Measurements from ENCODE around the gene KRTAP10-1.
"Not testable (repeated sequence)": the region's sequence is repeated elsewhere in the genome, so short reads cannot be mapped to it uniquely, and the experiment has no call there.

Gene KRTAP10-1

DNA sequence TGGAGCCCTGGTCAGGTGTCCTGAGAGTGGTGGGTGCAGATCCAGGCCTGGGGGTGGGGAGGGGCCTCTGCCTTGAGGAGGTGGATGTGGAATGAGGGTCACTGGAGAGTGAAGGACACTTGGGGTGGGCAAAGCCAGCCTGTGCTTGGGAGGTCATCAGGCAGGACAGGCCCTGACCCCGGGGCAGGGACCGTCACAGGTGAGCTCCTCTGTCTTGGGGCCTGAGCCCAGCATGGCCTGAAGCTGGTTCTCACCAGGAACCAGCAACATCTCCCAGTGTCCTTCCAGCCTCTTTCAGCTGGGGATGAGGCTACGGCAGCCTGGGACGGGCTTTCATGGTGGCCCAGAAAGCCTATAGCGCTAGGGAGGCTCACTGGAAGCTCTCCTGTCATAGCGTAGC, 12.1 kb upstream of the KRTAP10-1 start:
- peak in 5 of 42 donors; percentile 2 to 17 (median 11) for DNase-seq

DNA sequence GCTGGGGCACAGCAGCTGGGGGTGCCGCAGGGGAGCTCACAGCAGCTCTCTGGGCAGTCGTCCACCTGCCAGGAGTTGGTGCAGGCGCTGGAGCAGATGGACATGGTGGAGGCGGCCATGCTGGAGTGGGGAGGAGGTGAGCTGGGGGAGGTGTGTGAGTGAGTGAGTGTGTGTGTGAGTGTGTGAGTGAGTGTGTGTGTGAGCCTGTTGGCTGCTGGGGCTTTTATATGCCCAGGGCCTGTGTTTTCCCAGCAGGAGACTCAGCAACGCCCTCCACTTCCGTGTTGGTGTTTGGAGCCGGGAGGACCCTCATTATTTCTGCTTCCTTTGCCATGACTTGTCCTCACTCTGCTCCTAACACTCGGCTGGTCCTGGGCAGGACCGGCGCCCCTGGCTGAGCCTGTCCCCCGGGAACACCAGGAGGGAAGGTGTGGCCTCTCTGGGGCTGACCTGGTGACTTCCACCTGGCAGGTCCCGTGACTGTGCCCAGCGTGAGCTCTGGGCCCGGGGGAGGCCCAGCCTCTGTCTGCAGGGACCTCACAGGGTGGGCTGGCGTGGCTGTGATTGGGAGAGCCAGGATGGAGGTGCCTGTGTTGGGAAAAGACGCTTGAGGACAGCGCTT, 11.5 kb upstream of the KRTAP10-1 start, which contains the start of gene KRTAP10-2:
Gene KRTAP10-2 (minus strand): TSS at position 166 of the 622 bp plus-strand sequence. CDS start 47 bp downstream, at position 119.
- intact Hi-C loops (cut with DNase I): no loop called here
- DNase-seq: peak in 10 of 42 donors; percentile 2 to 21 (median 6)

More for the DNA sequence above, 12.1 kb upstream of the KRTAP10-1 start:
- intact Hi-C loops (cut with DNase I): no loop called here

DNA sequence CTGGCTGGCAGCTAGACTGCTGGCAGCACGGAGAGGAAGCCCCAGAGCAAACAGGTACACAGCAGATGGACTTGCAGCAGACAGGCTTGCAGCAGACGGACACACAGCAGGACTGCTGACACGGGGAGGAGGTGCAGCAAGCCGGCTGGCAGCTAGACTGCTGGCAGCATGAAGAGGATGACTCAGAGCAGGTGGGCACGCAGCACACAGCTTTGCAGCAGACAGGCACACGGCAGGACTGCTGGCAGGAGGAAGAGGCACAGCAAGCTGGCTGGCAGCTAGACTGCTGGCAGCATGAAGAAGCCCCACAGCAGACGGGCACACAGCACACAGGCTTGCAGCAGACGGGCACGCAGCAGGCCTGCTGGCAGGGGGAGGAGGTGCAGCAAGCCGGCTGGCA, 10.8 kb upstream of the KRTAP10-1 start:
- peak in 5 of 42 donors; percentile 1 to 23 (median 11) for DNase-seq
- intact Hi-C loops (cut with DNase I): no loop called here

DNA sequence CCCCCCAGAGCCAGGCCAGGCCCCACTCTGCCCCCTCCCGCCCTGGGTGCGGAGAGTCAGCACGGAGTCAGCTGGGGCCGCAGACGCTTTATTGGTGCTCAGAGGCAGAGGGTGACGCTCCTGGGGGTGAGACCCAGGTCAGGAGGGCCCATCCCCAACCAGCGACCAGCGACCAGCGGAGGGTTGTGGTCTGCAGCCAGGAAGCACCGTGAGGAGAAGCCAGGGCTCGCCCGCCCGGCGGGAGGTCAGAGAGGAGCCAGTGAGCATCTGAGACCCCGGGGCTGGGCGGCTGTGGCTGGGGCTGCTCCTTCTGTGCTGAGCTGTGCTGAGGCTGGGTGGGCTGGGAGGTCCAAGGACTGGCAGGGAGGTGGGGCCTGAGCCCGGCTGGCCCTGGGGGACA, 10.3 kb upstream of the KRTAP10-1 start:
- intact Hi-C loops (cut with DNase I): not testable (repeated sequence)
- DNase-seq: peak in 10 of 42 donors; percentile 2 to 24 (median 9)

DNA sequence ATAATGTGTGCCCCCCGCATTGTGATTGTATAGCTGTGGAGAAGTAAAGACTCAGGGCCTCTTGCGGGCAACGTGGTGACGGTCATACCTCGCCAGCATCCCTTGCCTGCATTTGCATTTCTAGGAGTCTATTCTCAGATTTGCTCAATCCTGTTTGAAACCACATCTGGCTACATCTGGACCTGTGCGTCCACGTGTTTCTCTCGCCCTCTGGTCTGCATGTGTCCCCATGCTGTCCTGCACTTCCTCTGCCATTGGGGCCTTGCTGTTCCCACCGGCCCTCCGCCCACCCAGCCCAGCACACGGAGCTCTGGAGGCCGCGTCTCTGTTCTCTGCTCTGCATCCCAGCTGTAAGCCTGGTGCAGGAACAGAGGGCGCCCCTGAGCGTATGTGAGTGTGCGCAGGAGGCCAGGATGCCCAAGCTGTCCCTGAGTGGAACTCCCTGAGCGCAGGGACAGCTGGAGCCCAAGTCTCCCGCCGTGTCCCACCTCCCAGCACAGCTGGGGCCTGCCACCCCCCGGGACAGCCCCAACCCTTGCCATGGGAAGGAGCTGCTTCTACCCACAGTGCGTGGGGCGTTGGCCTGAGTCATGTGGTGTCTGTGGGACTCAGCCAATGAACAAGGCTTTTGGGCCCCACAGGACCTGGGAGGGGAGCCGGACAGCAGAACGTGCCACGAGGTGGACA, 9.7 kb upstream of the KRTAP10-1 start:
- peak in 8 of 42 donors; percentile 7 to 30 (median 12) for DNase-seq

DNA sequence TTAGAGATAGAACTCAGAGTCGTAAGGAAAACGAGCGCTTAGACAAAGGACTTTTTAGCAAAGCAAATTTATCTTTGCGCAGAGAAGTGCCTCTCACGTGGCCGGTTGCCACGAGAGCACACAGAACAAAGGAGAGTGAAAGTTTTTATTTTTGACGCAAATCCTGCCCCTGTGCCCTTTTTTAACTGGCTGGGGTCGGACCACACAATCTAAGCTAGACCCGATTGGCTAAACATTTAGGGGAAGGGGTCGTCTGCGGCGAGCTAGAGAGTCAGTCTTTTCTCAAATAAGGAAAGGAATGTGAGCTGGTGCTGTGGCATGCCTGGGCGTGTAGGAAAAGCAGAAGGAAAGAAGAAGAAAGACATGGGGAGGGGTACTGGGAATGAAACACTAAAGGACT, 8.9 kb upstream of the KRTAP10-1 start:
- intact Hi-C loops (cut with DNase I): no loop called here
- peak in 4 of 42 donors; percentile 6 to 20 (median 12) for DNase-seq

More for the DNA sequence above, 9.7 kb upstream of the KRTAP10-1 start:
- intact Hi-C loops (cut with DNase I): no loop called here

DNA sequence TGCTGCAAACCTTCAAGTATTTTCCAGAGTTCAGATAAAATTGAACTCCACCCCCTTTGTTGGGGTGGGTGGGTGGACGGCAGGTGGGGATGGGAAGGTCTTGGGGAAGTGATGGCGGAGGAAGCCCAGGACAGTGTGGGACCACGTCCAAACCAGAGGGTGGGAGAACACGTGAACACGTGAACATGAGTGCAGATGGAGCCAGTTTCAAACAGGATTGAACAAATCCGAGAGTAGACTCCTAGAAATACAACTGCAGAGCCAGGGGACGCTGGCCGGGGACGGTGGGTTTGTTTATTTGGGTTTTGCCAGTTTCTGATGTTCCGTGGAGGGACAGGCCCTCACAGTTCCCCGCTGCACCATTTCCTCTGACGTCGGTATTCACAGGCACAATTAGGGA, 8.4 kb upstream of the KRTAP10-1 start:
- intact Hi-C loops (cut with DNase I): no loop called here
- DNase-seq: peak in 3 of 42 donors; percentile 1 to 22 (median 4)

DNA sequence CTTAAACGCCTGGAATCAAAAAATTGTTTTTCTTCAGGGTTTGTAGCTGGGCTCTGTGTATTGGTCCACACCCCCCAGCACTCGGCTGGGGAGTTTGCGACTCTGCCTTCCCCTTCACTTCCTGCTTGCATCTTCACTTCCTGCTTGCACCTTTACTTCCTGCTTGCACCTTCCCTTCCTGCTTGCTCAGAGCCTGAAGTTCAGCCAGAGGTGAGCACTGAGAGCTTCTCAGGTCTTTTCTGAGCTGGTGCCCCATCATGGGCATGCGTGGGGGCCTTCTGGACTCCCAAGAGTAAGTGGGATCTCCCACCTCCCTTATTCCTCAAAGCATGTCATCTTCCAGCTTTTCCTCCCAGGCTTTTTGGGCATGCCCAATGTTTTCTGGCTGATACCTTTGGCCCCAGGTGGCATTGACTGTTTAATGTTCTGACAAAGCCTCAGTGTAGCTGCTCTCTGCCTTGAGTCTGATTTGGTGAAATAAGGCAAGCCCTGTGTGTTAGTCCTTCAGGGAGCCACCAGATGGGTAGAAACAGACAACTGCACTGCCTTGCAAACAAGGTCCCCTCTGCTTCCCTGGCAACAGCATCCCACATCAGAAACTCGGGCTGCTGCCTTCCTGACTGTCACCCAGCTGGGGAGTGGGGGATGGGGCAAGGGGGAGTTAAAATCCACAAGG, 7.8 kb upstream of the KRTAP10-1 start:
- peak in 5 of 42 donors; percentile 1 to 21 (median 5) for DNase-seq
- intact Hi-C loops (cut with DNase I): no loop called here

DNA sequence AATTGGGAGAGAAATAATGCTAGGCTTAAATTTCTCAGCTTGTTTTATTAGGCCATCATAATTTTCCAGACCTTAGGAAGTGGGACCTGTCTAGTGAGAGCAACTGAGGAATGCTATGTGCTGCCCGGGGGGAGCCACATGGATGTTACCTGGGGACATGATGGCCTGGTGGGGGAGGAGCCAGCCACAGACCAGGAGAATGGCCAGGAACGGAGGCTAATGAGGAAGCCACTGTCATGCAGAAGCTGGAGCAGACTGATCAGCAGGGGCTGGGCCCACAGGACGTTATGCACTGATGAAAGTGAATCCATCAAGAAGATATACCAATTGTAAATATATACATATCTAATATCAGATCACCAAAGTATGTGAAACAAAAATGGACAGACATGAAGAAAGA, 4.6 kb upstream of the KRTAP10-1 start:
- intact Hi-C loops (cut with DNase I): no loop called here
- peak in 3 of 42 donors; percentile 1 to 6 (median 1) for DNase-seq

DNA sequence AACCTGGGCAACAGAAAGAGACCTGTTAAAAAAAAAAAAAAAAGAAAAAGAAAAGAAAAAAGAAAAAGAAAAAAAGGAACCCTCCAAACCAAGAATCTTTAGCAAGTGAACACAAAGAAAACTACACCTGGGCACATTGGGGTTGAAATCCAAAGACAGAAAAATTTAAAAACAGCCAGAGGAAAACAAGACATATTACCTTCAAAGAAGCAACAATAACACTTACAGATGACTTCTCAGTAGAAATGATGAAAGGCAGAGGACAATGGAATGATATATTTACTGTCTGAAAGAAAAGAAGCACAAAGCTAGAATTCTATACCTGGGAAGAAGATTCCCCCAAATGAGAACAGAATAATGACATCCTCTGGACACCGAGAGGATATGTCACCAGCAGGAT, 2.7 kb upstream of the KRTAP10-1 start:
- intact Hi-C loops (cut with DNase I): no loop called here
- no peak for DNase-seq

DNA sequence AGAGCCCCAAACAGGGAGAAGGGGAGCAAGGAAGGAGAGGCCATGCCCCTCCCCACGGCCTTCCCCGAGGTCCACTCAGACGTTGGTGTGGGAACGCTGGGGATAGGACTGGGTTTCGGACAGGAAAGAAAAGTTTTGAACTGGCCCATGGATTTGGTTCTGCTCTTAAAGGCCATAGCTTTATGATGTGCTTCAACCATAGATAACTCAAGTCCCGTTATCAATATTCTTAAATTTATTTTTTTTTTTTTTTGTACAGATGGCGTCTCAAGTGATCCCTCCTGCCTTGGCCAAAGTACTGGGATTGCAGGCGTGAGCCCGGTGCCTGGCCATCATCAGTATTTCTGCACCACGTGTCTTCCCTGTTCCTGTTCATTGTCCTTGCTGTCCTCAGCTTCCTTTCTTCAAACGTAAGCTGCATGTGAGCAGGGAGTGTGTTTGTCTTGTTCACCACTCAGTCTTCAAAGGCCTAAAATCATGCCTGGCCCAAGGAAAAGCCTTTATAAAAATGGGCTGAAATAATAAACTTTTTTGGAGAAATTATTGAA, 820 bp upstream of the KRTAP10-1 start:
- peak in 7 of 42 donors; percentile 1 to 29 (median 14) for DNase-seq
- intact Hi-C loops (cut with DNase I): no loop called here

DNA sequence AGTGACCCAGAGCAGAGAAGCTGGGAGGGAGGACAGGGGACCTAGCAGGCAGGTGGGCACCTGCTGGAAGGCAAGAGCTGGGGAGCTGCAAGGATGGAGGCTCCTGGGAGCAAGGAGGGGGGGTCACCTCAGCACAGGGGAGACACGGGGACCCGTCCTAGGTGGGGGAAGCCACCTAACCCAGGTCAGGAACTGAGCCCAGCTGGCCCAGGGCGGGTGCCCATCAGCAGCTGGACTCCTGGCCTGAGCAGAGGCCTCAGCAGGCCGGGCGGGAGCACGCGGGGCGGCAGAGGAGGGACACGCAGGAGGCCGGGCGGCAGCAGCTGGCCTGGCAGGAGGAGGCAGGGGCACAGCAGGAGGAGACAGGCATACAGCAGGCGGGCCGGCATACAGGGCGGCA, 949 bp downstream of the KRTAP10-1 start:
- intact Hi-C loops (cut with DNase I): no loop called here
- DNase-seq: peak in 8 of 42 donors; percentile 0 to 26 (median 6)

DNA sequence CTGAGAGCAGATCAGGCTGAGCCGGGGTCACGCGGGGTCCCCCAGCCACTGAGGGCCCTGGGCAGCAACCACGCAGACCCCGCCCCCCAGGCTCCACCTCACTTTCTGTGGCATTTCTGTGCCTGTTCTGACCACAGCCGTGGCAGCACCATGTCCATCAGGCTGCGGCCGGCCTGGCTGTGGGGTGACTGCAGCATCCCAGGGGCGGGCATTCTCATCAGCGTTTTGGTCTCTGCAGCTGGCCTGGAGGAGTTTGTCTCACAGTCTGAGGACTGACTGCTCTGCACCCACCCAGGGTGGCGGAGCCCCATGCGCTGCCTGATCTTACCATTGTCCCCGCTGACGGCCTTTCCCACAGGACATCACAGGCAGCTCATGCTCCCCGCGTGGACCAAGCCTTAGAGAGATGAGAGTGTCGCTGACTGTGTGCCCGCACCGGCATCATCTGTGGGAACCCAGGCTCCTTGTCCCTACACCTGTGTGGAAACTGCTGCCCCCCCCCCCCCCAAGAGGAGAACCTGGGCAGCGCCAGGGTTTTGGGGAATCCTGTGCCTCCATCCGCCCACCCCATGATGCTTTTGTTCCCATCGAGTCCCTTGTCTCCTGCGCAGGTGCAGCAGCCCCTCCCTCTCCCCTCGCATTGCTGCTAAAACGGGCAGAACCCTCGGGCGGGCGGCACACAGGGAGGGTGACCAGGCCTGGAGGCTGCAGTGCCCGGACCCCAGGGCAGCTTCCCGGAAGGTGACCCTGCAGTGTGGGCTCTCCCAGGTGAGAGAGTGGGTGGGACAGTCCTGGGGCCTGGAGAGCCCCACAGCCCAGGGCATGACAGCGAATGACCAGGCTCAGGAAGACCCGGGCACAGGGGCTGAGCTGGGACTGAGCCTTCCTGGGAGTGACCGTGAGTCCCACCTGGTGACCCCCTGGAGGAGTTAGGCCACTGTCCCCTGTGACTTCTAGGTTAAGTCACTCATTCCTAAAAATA, 1.8 kb downstream of the KRTAP10-1 start:
- peak in 12 of 42 donors; percentile 1 to 34 (median 14) for DNase-seq
- intact Hi-C loops (cut with DNase I): no loop called here

DNA sequence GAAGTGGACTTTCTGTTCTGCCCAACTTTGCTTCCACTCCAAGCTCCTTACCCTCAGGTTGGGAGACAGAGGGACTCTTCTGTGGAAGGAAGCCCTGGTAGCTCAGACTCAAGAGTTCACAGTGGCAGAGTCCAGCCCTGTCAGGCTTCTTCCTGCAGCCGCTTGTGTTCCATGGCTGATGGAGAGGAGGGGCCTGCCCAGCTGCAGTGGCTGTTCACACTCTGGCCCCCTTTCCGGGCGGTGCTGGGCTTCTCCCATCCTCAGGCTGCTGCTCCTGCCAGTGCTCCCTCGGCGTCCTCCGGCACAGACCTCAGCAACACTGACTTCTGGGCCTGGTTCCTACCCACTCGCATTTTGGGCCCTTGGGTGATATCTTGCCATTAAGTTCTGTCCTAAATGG, 4.0 kb downstream of the KRTAP10-1 start:
- intact Hi-C loops (cut with DNase I): no loop called here
- peak in 11 of 42 donors; percentile 2 to 43 (median 5) for DNase-seq

DNA sequence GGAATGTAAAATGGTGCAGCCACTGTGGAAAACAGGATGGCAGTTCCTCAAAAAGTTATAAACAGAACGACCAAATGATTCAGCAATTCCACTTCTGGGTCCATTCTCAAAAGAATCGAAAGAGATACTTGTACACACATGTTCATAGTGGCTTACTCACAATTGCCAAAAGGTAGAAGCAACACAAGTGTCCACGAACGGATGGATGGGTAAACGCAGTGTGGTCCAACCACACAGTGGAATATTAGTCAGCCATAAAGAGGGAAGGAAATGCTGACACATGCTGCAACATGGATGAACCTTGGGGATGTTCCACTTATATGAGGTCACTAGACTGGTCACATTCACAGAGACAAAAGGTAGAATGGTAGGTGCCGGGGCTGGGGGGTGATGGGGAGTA, 5.3 kb downstream of the KRTAP10-1 start:
- intact Hi-C loops (cut with DNase I): no loop called here

DNA sequence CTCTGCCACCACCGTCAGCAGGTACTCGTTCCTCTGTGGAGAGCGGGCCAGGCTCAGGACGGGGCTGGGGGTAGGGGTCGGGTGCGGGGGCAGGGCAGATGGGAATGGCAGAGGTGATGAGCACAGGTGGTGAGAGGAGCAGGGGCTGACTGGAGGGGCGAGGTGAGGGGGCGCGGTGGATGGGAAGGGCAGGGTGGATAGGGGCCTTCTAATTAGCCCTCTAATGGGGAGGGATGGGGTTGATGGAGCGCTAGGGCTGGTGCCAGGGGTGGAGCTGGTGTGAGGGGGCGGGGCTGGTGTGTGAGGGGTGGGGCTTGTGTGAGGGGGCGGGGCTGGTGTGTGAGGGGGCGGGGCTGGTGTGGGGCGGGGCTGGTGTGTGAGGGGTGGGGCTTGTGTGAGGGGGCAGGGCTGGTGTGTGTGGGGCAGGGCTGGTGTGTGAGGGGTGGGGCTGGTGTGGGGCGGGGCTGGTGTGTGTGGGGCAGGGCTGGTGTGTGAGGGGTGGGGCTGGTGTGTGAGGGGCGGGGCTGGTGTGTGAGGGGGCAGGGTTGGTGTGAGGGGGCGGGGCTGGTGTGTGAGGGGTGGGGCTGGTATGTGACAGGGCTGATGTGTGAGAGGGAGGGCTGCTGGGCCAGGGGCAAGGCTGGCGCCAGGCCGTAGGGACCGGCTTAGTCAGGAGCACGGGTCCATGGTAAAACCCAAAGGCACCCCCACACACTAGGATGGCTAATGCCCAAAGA, 5.9 kb downstream of the KRTAP10-1 start:
- DNase-seq: peak in 7 of 42 donors; percentile 0 to 17 (median 3)
- intact Hi-C loops (cut with DNase I): no loop called here

More for the DNA sequence above, 5.3 kb downstream of the KRTAP10-1 start:
- peak in 4 of 42 donors; percentile 0 to 6 (median 3) for DNase-seq

DNA sequence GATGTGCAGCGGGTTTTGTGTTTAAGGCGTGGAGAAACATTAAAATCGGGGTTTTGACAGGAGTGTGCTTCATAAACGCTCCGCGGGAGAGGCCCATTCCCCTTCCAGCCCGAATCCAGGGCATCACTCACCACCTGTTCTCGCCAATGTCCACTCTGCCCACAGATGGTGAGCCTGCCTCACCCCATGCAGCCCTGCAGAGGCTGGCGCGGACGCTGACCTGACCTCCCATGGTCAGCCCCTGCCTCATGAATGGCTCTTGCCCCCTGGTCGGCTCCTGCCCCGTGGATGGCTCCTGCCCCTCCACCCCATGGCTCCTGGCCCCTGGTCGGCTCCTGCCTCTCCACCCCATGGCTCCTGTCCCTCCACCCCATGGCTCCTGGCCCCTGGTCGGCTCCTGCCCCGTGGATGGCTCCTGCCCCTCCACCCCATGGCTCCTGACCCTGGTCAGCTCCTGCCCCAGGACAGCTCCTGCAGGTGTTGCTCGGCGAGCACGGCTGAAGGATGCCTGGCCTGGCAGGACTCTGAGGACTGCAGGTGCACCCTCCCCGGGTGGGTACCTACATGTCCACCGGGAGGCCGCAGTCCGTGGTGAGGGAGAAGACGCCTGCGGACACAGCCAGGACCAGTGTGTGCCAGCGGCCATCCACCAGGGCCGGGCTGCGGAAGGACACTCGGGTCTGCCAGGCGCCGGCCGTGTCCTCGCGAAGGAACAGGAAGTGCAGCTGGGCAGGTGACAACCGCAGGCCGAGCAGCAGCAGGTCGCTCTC, 6.7 kb downstream of the KRTAP10-1 start:
- intact Hi-C loops (cut with DNase I): no loop called here
- DNase-seq: peak in 12 of 42 donors; percentile 2 to 19 (median 9)

Measured in head of caudate nucleus (tissue), 42 donors.